ENCODE results near the gene EMILIN3.

The EMILIN3 gene

DNA sequence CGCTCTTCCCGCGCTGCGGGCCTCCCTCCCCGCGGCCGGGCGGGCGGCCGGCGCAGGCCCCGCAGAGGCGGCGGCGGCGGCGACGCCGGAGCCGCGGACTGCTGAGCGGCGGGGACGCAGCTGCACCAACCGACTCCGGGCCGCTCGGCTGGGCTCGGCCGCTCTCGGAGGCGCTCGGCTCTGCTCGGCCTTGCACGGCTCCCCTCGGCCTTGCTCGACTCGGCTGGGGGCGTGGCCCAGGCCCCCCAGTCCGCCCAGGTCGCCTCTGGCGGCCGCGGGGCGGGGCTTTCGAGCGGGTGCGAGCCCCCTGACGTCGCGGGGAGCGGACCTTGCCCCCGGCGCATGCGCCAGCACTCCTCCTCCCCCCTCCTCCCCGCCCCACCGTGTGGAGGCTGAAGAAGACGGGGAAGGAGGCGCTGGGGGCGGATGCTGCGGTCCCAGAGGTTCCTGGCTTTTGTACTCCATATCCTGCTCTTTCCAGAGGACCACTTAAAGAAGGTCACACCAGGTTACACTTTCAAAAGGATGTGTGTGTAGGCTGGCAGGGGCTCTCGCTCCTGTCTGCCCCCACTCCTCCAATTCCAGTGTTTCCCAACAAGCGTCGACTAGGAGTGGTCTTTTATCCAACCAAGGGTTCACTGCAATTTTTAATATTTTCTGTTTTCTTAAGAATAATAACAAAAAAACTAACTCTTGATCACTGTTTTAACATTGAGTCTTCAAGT is 48.9 kb downstream of the EMILIN3 start, which contains the start of gene ZHX3:
ZHX3 (minus strand) TSS at position 186 of the 725 bp plus-strand sequence. CDS start 112,815 bp downstream, outside the sequence.
- no peak for TF ChIP-seq CTCF (IDR thresholded peaks at IDR 0.05)

- TF ChIP-seq CTCF (IDR thresholded peaks at IDR 0.05): no peak
Measured at GRCh38 chr20:41316602-41317545, 49.7 kb downstream of the EMILIN3 start.

GRCh38 chr20:41316051-41316450 is 50.6 kb downstream of the EMILIN3 start:
- no peak for TF ChIP-seq CTCF (IDR thresholded peaks at IDR 0.05)

- TF ChIP-seq CTCF (IDR thresholded peaks at IDR 0.05): no peak
Measured at GRCh38 chr20:41314386-41314785, 52.2 kb downstream of the EMILIN3 start.
